HT1080 (cell line): ENCODE results near the gene AGMAT. TPM values are rescaled to one million over a fixed set of nuclear protein-coding genes. Genes with fewer than 3 reads are reported as not detected.
A peak's percentile ranks its signal among the peaks of the same experiment; 100 is the strongest.

Experiments
- DNase-seq: peaks from one replicate; pipeline ENCODE4 v3.0.0-alpha.2; 2015; ENCODE audit warnings: low read depth
- total RNA-seq: library from RNA; depleted of rRNA; stranded (reverse); fragments of >200 nt; shearing (Covaris generic); gene quantifications from 2 replicates; pipeline ENCODE4 v1.2.3, GENCODE V29; 2014

Gene AGMAT
- total RNA-seq, 1 experiment from 2014 or later, result not detected

DNA sequence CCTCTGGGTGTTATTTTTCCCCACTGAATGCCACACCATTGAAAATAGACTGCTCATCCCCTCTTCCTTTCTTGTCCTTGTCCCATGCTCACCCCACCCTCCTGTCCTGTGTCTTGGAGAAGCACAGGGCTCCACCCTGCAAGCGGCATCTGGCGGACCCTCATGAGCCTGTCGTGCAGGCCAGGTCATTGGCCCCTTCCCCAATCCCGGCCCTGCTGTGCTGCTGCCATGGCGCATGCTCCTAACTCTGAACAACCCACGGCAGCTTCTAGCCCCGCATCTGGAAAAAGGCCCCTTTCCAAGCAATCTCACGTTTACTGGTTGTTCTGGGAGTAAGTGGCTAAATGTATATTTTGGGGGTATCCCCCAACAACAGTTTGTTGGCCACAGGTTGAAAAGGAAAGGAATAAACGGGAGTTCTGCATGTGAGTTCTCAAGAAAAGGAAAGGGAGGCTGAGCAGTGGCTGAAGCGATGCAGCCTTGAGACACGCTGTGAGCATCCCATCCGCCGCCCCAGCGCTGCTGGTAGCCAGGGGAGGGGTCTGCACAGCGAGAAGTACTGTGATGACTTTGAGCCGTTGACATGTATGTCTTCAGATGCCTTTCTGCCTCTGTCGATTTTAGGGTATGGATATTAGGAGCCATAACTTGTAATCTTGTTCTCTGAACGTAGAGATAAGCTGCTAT, 16.3 kb downstream of the AGMAT start:
- DNase-seq, result no peak

DNA sequence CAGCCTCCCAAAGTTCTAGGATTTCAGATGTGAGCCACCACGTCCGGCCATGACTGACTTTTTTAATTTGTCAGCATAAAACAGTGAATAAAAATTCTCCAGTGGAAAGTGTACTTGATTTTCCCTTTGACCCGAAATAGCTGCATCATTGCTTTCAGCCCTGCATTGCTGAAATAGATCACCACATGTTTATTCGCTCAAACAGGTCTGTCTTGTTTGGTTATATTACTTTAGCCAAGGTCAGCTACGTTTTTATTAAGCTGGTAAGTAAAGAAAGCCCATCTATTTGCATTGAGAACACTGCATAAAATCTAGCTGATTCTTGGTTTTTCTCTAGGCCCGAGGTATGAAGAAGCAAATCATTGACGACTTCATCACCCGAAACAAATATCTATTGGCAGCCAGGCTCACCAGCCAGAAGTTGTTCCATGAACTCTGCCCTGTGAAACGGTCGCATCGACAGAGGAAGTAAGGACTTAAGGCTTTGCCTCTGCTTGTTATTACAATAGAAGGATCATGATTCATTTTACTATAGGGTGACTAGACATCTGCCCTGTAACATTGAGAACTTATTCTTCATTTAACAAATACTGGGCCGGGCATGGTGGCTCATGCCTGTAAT, 25.6 kb downstream of the AGMAT start:
- DNase-seq, result no peak

DNA sequence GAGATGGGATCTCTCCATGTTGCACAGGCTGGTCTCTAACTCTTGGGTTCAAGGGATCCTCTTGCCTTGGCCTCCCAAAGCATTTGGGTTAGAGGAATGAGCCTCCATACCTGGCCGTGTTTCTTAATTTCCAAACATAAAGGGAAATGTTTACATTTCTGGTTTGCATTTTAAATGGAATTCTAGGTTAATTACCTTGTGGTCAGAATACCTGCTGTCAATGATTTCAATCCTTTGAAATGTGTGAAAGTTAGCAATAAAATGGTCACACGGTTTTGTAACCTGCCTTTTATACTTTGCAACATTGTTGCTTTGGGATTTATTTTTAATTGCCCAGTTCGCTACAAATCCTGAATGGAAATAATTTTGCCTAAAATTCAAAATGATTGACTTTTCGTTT, 26.3 kb downstream of the AGMAT start:
- DNase-seq, result no peak

DNA sequence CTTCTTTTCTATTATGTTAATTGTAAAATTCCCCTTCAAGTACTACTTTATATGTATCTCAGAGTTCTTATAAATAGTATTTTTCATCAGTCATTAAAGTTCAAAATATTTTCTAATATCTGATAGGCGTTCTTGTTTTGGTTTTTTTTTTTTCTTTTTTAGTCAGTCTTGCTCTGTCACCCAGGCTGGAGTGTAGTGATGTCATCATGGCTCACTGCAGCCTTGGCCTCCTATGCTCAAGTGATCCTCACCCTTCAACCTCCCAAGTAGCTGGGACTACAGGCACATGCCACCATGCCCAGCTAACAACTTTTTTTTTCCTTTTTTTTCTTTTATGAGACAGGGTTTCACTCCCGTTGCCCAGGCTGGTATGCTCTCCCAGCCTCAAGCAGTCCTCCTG, 27.3 kb downstream of the AGMAT start:
- DNase-seq, result peak; percentile 16

DNA sequence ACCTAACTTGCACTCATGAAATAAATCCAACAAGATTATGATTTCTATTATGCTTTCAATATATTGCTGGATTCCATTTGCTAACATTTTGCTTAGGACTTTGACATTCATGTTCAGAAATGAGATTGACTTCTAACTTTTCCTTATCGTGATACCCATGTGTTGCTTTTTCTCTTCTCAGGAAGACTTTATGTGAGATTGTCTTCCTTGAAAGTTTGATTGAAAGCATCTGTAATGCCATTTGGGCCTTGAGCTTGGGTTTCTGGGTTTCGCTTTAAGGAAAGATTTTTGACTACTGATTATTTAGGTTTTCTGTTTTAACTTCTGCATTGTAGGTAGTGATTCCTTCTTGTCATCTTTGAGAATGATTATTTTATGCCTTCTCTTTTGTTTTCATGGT, 27.8 kb downstream of the AGMAT start:
- no peak for DNase-seq

DNA sequence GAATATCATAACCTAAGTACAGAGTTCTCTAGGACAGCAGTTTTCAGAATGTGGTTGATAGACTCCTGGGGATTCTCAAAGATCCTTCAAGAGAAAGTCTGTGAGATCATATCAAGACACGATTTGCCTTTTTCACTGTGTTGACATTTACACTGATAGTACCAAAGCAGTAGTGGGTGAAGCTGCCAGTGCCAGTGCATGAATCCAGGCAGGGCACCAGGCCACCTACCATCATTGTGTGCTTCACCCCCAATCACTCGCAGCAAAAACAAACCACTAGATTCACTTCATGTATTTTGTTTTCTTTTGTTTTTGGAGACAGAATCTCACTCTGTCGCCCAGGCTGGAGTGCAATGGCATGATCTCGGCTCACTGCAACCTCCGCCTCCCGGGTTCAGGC, 34.3 kb downstream of the AGMAT start:
- DNase-seq, result no peak

DNA sequence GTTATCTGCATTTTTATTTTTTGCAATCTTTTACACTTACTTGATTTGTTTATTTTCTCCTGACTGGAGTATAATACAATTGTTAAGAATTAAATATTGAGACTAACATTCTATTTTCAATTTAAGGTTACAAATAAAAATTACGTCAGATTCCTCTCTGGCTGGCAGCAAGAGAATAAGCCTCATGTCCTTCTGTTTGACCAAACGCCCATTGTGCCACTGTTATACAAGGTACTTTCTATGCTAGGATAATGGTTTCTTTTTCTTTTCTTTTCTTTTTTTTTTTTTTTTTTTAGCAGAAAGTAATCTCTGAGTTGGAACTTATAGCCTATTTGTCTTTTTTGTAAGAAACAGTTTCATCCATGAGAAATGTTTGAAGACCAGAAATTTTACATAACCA, 38.2 kb downstream of the AGMAT start:
- no peak for DNase-seq

DNA sequence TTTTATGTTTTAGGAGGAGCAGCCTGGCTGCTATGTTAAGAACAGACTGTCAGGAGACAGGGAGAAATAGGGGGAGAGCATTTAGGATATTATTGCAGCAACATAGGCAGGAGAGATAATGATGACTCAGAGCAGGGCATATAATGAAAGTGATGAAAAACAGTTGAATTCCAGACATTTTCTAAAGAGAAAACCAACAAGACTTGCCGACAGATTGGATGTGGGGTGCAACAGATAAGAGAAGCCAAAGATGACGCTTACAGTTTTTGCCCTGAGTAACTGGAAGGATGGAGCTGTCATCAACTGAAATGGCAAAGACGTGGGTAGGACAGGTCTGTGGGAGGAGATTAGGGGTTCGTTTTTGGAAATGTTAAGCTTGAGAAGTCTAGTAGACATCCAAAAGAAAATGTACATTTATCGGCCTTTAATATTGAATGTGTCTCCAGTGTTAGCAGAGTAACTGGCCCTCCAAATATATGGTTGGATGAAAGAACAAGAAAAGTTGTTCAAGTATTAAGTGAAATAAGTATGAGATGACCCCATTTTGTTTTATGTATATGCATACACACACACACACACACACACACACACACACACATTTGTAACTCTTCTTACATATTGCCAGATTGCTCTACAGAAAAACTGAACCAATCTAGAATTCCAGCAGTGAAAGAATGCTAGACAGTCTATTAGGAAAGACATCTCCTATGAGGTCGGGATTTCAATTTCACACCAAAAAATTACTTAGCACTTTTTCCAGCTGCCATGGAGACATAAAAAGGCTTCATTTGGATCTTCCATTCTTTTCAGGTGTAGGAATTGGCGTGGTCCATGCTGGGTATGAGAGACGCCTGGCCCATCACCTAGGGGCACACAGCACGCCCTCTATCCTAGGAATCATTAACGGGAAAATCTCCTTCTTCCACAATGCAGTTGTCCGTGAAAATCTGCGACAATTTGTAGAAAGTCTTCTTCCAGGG, 41.0 kb downstream of the AGMAT start:
- DNase-seq, result no peak

DNA sequence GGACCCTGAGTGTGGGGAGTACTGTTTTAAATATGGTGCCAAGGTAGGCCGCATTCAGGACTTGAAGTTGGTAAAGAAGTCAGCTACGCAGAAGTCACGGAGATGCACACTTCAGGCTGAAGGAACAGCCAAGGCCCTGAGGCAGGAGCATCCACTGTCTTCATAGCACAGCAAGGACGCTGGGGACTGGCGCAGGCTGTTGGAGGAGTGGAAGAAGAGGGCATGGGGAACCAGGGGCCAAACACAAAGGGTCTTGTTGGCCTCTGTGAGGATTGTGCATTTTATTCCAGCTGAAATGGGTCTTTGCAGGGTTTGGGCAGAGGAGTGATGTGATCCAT, 41.6 kb downstream of the AGMAT start:
- DNase-seq, result no peak

DNA sequence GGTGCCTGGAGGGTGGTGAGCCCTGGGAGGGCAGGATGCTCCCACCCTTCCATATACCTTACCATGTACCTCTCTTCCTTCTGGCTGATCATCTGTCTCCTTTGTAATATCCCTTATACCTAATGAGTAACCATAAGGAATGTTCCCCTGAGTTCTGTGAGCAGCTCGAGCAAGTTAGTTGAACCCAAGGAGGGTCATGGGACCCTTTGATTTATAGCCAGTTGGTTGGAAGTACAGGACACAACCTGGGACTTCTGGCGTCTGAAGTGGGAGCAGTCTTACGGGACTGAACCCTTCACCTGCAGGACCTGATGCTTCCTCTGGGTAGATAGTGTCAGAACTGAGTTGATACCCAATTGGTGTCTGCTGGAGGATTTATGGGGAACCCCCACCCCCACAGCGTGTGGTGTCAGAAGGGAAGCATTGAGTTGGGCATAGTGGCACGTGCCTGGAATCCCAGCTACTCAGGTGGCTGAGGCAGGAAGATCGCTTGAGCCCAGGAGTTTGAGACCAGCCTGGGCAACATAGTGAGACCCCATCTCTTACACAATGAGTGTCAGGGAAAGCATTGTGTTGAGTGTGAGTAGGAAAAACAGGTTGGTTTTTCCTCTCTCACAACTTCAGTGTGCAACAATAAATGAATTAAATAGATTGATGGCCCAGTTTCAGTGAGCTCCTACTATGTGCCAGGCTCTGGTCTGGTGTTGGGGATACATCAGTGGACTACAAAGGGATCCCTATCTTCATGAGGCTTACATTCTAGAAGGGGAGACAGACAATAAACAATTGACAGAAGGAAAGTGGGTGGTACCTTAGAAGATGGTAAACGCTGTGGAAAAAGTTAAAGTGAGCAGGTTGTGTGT, 42.2 kb downstream of the AGMAT start:
- no peak for DNase-seq

DNA sequence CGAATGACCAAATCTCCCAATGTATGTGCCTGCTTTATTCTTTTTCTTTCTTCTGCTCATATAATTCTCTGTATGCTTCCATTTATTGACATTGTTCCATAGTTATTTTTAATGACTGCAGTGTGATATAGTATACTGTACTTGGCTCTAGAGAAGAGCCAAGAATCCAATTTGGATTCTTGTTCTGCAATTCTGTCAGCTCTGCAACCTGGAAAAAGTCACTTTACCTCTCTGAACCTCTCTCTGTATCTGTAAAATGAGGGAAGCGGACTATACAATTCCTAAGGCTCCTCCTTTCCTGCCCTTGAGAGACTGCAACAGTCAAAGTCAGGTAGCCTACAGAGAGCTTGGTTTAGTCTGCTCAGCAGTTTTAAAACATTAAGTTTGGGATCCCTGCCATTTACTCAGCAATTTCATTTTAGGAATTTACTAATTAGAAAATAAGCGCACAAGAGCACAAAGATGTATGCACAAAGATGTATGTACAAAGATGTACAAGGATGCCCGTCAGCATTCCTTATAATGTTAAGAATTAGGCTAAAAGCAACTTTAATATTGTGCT, 43.5 kb downstream of the AGMAT start:
- no peak for DNase-seq

DNA sequence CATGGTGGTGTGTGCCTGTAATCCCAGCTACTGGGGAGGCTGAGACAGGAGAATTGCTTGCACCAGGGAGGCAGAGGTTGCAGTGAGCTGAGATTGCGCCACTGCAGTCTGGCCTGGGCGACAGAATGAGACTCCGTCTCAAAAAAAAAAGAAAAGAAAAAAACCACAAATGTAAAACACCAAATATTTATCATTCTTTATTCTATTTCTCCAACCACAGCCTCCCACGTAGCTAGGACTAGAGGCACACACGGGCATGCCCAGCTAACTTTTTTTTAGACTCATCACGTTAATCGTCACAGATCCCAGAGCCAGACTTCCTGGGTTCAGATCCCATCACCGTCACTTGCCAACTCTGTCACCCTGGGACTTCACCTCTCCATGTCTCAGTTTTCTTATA, 44.7 kb downstream of the AGMAT start:
- DNase-seq, result no peak

DNA sequence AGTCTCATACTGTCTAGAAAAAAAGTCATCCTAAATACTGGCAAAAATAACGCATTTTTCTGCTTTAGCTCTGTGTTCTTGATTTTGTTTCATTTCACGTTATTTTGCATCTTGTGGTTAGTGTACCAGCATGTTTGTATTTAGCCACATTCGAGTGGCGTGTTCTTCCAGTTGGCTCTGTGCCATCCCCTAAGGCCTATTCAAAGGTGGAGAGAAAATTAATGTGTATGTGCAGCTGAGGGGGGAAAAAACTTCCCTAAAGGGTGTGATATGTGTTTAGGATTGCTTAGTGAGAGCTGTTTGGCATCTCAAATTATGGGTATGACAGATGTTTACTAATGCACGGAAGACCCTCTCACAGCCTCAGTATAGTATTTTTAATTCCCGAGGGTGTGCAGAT, 46.1 kb downstream of the AGMAT start:
- DNase-seq, result no peak

DNA sequence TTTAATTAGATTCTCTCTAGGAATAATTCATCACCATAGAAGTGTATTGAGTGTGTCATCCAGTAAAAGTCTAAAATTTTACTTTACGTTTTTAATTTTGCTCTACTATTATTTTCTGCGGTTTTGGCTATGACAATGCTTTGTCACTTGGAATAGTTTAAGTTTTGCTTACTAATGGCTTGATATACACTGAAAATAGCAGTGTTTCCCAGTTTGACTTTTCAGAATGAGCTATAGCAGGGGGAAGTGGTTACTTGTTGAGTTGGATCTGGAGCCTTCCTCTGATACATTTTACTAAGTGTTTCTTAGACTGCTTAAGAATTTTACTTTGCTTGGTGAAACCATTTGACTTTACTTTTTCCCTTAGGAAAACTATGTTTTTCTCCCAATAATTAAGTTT, 53.2 kb downstream of the AGMAT start:
- DNase-seq, result no peak

DNA sequence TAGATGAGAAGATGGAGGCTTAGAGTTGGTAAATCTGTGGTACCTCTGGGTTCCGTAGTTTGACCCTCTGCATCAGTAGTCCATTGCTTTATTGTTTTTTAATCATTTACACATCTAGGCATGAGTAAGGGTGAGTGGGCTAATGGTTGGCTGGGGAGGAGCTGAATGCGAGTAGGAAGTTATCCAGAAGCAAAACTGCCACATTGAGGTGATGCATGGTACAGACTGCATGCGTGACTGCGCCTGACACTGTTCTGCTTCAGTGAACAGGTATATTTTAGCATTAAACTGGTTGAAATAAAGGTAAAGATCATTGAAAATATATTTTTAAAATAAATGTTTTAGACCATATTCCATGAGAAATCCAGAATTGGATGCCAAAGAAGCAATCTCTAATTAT, 53.8 kb downstream of the AGMAT start:
- no peak for DNase-seq

DNA sequence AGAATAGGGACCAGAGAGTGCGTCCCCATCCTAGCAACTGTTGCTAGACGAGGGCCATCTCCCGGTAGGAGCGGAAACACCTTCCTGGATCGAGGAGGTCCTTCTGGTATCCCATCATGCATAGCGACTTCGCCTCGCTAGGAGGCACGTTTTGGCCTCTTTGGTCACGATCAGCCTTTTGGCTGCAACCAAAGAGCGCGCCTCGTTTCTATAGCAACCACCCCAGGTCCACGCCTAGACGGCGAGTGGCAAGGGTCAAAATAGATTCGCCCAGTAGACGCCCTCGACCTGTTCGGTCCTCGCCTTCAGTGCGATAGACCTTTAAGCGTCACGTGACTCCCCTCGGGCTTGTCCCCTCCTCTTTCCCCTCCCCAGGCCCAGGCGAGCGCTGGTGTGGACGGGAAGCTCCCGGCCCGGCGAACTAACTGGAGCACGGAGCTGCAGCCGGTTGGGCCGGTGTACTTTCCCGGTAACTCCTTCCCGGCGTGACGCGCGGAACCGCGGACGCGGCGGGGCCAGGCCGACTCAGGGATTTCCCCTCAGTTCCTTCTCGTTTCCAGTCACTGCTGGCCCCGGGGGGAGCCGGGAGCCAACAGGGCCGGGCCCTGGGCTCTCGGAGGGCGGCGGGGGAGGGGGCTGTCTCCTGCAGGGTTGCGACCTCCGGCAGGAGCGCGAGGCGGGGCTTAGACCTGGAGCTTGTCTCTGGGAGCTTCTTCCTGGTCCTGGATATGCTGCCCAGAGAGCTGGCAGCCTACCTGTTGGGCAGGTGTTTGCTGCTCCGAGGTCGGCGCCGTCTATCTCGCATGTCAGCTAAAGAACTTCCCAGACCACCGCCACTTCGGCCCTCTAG, 58.1 kb downstream of the AGMAT start, which contains the start of gene DNAJC16:
DNAJC16 (plus strand) TSS at position 359 of the 850 bp plus-strand sequence. CDS start 2,258 bp downstream, outside the sequence.
- DNase-seq, result peak; percentile 100

DNA sequence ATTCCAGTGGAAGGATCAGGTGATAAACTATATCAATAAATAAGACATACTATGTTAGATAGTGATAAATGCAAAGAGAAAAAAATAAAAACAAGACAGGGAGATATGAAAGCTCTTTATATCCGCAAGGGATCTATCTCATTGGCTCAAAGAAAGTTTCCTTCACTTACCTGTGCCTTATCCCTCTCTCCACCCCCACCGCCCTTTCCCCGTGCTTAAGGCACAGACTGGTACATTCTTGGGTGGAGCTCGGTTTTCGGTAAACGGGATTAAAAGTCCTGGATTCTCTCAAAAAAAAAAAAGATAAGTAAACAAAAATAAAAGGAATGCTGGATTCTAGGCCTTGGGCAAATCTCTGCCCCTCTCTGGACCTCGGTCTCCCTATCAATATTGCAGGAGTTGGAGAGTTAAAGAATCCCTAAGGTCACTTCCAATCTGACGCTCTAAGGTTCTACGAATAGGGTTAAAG, 58.8 kb downstream of the AGMAT start:
- no peak for DNase-seq

DNA sequence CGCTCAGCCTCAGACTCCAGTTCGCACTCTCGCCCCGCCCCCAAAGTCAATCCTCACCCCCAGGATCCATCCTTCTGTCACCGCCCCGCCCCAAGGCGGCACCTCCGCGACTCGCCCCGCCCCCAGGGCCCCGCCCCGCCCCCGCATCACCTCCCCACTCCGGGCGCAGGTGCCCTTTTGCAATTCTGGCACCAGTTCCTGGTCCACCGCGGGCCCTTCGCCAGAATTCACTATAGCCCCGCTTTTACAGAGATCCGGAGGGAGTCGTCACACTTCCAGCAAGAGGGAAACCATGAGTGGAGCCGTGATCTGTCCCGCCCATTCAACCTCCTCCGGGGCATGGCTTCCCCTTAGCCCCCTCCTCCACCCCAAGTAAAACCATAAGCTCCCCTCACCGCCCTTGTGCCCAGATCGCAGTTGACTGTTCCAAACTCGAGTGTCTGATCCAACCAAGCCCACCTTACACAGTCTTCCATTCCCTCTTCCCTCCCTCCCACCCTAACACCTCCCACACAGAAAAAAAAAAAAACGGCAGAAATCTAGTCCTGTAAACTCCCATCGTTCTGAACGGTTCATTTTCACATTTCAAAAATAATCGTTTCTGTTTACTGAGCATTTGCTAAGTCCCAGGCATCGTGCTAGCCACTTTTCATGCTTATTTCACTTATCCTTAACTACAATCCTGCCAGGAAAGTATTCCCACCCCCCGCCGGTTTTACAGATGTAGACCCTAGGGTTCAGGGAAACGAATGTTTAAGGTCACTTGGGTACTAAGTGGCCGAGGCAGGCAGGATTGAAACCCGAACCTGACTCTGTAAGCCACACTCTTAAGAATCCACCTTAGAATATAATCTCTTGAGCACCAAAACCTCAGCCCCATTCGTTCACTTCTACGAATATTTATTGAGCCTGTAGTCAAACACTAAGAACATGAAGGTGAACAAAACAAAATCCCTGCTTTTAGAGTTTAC, 59.5 kb downstream of the AGMAT start:
- DNase-seq, result peak; percentile 82
